ENCODE results near the gene PRDM8. TPM values are rescaled to one million over a fixed set of nuclear protein-coding genes. Genes with fewer than 3 reads are reported as not detected.
A peak's percentile ranks its signal among the peaks of the same experiment; 100 is the strongest.

The PRDM8 gene
- total RNA-seq, 2 experiments from 2014 or later: 18.9 to 21.9 TPM

- H3K4me3 Mint-ChIP-seq: peak overlapping the region; percentile 99
- peak overlapping the region; percentile 97 for H3K27ac Mint-ChIP-seq
- peaks cover 38% of the 10 kb centered on the region for H3K36me3 Mint-ChIP-seq (ENCODE audit: low read depth)
- POLR2A ChIA-PET: interaction anchor here (0.7 to 8.5 kb wide), 16 partner anchors 11 to 178 kb away, joined by 3 to 152 read pairs (median 6); partner anchors contain the start of genes ANTXR2 and PRDM8
- CTCF ChIA-PET: interaction anchor here (0.7 to 9.4 kb wide), 12 partner anchors 13 to 167 kb away, joined by 3 to 141 read pairs (median 4); partner anchors contain the start of genes ANTXR2 and PRDM8
- H3K4me1 Mint-ChIP-seq: peaks cover 53% of the 10 kb centered on the region
- H3K27me3 Mint-ChIP-seq: peaks cover 6% of the 10 kb centered on the region
- H3K9me3 Mint-ChIP-seq: peaks cover 5% of the 10 kb centered on the region
- peak; percentile 48 for DNase-seq
Measured at GRCh38 chr4:80184825-80185756, 12.2 kb upstream of the PRDM8 start.

GRCh38 chr4:80185787-80186548 lies 11.3 kb upstream of the PRDM8 start:
- Mint-ChIP-seq H3K27ac (no peak overlapping the region), H3K4me1 (peaks cover 47% of the 10 kb centered on the region), H3K27me3 (peaks cover 6% of the 10 kb centered on the region), H3K36me3 (ENCODE audit: low read depth) (peaks cover 38% of the 10 kb centered on the region), H3K4me3 (peak overlapping the region; percentile 99), H3K9me3 (no peaks in the 10 kb centered on the region)
- CTCF ChIA-PET: interaction anchor here (0.7 to 9.4 kb wide), 8 partner anchors 13 to 168 kb away, joined by 3 to 141 read pairs (median 24); partner anchors contain the start of gene PRDM8
- POLR2A ChIA-PET: interaction anchor here (1.0 to 8.5 kb wide), 13 partner anchors 11 to 179 kb away, joined by 3 to 152 read pairs (median 10); partner anchors contain the start of genes ANTXR2 and PRDM8
- no peak for DNase-seq

GRCh38 chr4:80186676-80187075 lies 10.6 kb upstream of the PRDM8 start:
- H3K4me1 Mint-ChIP-seq: peaks cover 43% of the 10 kb centered on the region
- ChIA-PET POLR2A (interaction anchor here (1.0 to 8.5 kb wide), 9 partner anchors 10 to 179 kb away, joined by 3 to 152 read pairs (median 53); partner anchors contain the start of genes ANTXR2 and PRDM8), CTCF (interaction anchor here (8.2 to 9.4 kb wide), 3 partner anchors 13 to 60 kb away, joined by 120 to 141 read pairs (median 135); partner anchors contain the start of gene PRDM8)
- DNase-seq: no peak
- H3K36me3 Mint-ChIP-seq (ENCODE audit: low read depth): peaks cover 44% of the 10 kb centered on the region
- no peak overlapping the region for H3K27ac Mint-ChIP-seq
- H3K27me3 Mint-ChIP-seq: peaks cover 6% of the 10 kb centered on the region
- no peaks in the 10 kb centered on the region for H3K9me3 Mint-ChIP-seq
- H3K4me3 Mint-ChIP-seq: no peak overlapping the region

- peaks cover 33% of the 10 kb centered on the region for H3K4me1 Mint-ChIP-seq
- peaks cover 53% of the 10 kb centered on the region for H3K36me3 Mint-ChIP-seq (ENCODE audit: low read depth)
- H3K9me3 Mint-ChIP-seq: no peaks in the 10 kb centered on the region
- H3K27ac Mint-ChIP-seq: no peak overlapping the region
- H3K4me3 Mint-ChIP-seq: no peak overlapping the region
- no peak for DNase-seq
- ChIA-PET POLR2A (interaction anchor here (8.5 kb wide), 1 partner anchor 13 kb away, joined by 70 read pairs; no protein-coding TSS in a partner anchor), CTCF (interaction anchor here (0.7 to 9.4 kb wide), 4 partner anchors 12 to 61 kb away, joined by 3 to 141 read pairs (median 128); partner anchors contain the start of gene PRDM8)
- H3K27me3 Mint-ChIP-seq: peaks cover 6% of the 10 kb centered on the region
Measured at GRCh38 chr4:80187677-80188076, 9.6 kb upstream of the PRDM8 start.

- H3K9me3 Mint-ChIP-seq: no peaks in the 10 kb centered on the region
Measured at GRCh38 chr4:80188457-80188800, 8.9 kb upstream of the PRDM8 start.

GRCh38 chr4:80188801-80189458 lies 8.4 kb upstream of the PRDM8 start:
- POLR2A ChIA-PET: interaction anchor here (1.2 kb wide), 1 partner anchor 8 kb away, joined by 6 read pairs; no protein-coding TSS in a partner anchor
- peaks cover 25% of the 10 kb centered on the region for H3K4me1 Mint-ChIP-seq

More at GRCh38 chr4:80188457-80188800, 8.9 kb upstream of the PRDM8 start:
- peaks cover 58% of the 10 kb centered on the region for H3K36me3 Mint-ChIP-seq (ENCODE audit: low read depth)
- H3K27ac Mint-ChIP-seq: no peak overlapping the region
- ChIA-PET POLR2A (interaction anchor here (1.2 to 8.5 kb wide), 2 partner anchors 8 to 12 kb away, joined by 6 to 70 read pairs; no protein-coding TSS in a partner anchor), CTCF (interaction anchor here (0.7 to 9.4 kb wide), 4 partner anchors 11 to 61 kb away, joined by 3 to 141 read pairs (median 128); partner anchors contain the start of gene PRDM8)
- H3K4me3 Mint-ChIP-seq: no peak overlapping the region
- H3K27me3 Mint-ChIP-seq: peaks cover 6% of the 10 kb centered on the region
- no peak for DNase-seq
- H3K4me1 Mint-ChIP-seq: peaks cover 25% of the 10 kb centered on the region

GRCh38 chr4:80189581-80189955 lies 7.7 kb upstream of the PRDM8 start:
- ChIA-PET CTCF (interaction anchor here (1.7 to 8.5 kb wide), 2 partner anchors 10 to 64 kb away, joined by 8 to 135 read pairs; partner anchors contain the start of gene PRDM8), POLR2A (interaction anchor here (0.7 kb wide), 1 partner anchor 11 kb away, joined by 3 read pairs; no protein-coding TSS in a partner anchor)
- H3K27ac Mint-ChIP-seq: no peak overlapping the region

More at GRCh38 chr4:80188801-80189458, 8.4 kb upstream of the PRDM8 start:
- H3K9me3 Mint-ChIP-seq: no peaks in the 10 kb centered on the region
- CTCF ChIA-PET: interaction anchor here (8.2 to 9.4 kb wide), 3 partner anchors 10 to 62 kb away, joined by 120 to 141 read pairs (median 135); partner anchors contain the start of gene PRDM8
- H3K36me3 Mint-ChIP-seq (ENCODE audit: low read depth): peaks cover 63% of the 10 kb centered on the region
- H3K4me3 Mint-ChIP-seq: no peak overlapping the region
- no peak for DNase-seq
- H3K27ac Mint-ChIP-seq: no peak overlapping the region
- H3K27me3 Mint-ChIP-seq: peaks cover 6% of the 10 kb centered on the region

GRCh38 chr4:80189956-80190677 lies 7.2 kb upstream of the PRDM8 start:
- Mint-ChIP-seq H3K27ac (no peak overlapping the region), H3K4me3 (no peak overlapping the region), H3K9me3 (no peaks in the 10 kb centered on the region), H3K27me3 (peaks cover 6% of the 10 kb centered on the region), H3K4me1 (peaks cover 22% of the 10 kb centered on the region), H3K36me3 (ENCODE audit: low read depth) (peaks cover 57% of the 10 kb centered on the region)
- ChIA-PET POLR2A (interaction anchor here (0.7 to 1.3 kb wide), 2 partner anchors 10 to 13 kb away, joined by 3 to 4 read pairs; no protein-coding TSS in a partner anchor), CTCF (interaction anchor here (1.7 kb wide), 1 partner anchor 65 kb away, joined by 8 read pairs; no protein-coding TSS in a partner anchor)
- no peak for DNase-seq

More at GRCh38 chr4:80189581-80189955, 7.7 kb upstream of the PRDM8 start:
- DNase-seq: no peak
- H3K27me3 Mint-ChIP-seq: peaks cover 6% of the 10 kb centered on the region
- H3K4me3 Mint-ChIP-seq: no peak overlapping the region
- no peaks in the 10 kb centered on the region for H3K9me3 Mint-ChIP-seq
- H3K4me1 Mint-ChIP-seq: peaks cover 24% of the 10 kb centered on the region
- H3K36me3 Mint-ChIP-seq (ENCODE audit: low read depth): peaks cover 62% of the 10 kb centered on the region

- Mint-ChIP-seq H3K4me1 (peaks cover 15% of the 10 kb centered on the region), H3K4me3 (no peak overlapping the region), H3K9me3 (no peaks in the 10 kb centered on the region), H3K27me3 (peaks cover 6% of the 10 kb centered on the region), H3K36me3 (ENCODE audit: low read depth) (peaks cover 63% of the 10 kb centered on the region), H3K27ac (no peak overlapping the region)
- CTCF ChIA-PET: no interaction called here
- no peak for DNase-seq
- POLR2A ChIA-PET: no interaction called here
Measured at GRCh38 chr4:80192252-80192866, 4.9 kb upstream of the PRDM8 start.

GRCh38 chr4:80192937-80193336 lies 4.4 kb upstream of the PRDM8 start:
- Mint-ChIP-seq H3K36me3 (ENCODE audit: low read depth) (peaks cover 63% of the 10 kb centered on the region), H3K4me1 (peaks cover 16% of the 10 kb centered on the region), H3K27me3 (peaks cover 9% of the 10 kb centered on the region), H3K4me3 (no peak overlapping the region), H3K9me3 (no peaks in the 10 kb centered on the region), H3K27ac (no peak overlapping the region)
- no peak for DNase-seq
- ChIA-PET CTCF (no interaction called here), POLR2A (no interaction called here)

Data from activated CD4-positive, alpha-beta memory T cell treated with anti-CD3 and anti-CD28 coated beads, Interleukin-2, amount 10 ng/mL, durations not matched to agents 7 days and 5 days (primary cell).